Medulla oblongata (tissue), 1 donor: ENCODE data around the gene EIF1.
"Not testable (repeated sequence)": the region's sequence is repeated elsewhere in the genome, so short reads cannot be mapped to it uniquely, and the experiment has no call there.

Experiments used
- DNase-seq: peaks from one replicate; pipeline ENCODE4 v3.0.0-alpha.2; 2015; ENCODE audit errors: extremely low spot score

Gene EIF1

DNA sequence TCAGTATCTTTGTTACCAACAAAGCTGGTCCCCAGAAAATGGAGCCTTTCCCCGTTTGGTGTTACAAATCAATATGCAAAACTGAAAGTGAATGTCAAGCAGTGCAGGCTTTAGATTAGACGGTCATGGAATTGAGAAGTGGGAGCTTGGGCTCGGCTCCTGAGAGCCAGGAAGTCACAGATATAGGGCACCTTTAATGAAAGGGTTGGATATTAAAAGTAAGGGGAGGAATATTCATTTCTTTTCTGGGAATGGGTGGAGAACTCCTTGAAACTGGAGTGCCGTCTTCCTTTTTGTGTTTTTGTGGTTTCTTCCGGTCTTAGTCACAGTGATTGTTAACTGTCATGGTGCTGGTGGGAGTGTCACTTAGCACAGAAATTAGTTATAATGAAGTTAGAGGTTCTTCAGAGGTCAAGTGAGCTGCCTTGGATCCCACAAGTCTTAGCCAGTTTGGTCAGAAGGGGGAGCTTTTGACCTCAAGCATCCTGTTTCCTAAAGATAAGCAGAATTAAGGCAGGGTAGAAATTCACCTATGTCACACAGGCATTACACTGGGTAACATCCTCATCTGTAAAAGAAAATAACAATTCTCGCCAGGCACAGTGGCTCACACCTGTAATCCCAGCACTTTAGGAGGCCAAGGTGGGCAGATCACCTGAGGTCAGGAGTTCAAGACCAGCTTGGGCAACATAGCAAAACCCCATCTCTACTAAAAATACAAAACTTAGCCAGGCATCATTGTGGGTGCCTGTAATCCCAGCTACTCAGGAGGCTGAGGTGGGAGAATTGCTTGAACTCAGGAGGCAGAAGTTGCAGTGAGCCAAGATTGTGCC lies 9.6 kb upstream of the EIF1 start:
- DNase-seq: no peak

DNA sequence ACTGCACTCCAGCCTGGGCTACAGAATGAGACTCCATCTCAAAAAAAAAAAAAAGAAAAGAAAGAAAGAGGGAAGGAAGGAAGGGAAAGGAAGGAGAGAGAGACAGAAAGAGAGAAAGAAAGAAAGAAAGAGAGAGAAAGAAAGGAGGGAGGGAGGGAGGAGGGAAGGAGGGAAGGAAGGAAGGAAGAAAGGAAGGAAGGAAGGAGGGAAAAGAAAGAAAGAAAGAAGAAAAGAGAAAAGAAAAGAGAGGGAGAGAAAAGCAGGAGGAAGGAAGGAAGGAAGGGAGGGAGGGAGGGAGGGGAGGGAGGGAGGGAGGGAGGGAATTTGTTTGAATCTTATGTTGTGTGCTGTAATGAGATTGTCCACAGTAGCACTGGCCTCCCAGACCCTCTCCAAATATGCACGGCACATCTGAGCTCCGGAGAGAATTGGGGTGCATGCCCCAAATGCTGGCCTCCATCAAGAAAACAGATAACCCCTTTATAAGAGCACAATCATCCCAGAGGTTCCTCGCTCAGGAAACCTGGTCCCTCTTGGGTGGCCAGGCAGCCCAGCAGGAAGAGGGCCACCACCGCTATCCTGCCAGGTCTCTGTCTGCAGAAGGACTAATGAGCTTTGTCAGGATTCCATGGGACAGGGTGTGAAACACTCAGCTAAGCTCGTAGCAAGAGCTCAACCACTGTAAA lies 8.8 kb upstream of the EIF1 start:
- no peak for DNase-seq

GRCh38 chr17:41680426-41681040 lies 8.2 kb upstream of the EIF1 start:
- no peak for DNase-seq

DNA sequence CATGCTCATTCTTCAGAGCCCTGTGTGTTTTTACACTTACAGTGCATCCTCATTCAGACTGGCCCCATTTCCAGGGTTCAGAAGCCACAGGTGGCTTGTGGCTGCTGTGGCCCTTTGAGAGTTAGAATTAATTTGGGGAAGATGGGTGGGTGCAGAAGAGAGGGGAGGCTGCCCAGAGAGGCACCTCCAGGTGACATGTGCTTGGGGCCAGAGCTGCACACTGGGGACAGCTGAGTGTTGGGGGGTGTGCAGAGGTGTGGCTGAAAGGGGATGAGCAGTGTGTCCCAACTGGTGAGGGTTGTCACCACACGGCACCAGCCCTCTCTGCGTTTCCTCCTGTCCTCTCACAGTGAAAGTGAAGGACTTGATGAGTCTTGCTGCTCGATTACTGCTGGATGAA lies 6.9 kb upstream of the EIF1 start:
- no peak for DNase-seq

DNA sequence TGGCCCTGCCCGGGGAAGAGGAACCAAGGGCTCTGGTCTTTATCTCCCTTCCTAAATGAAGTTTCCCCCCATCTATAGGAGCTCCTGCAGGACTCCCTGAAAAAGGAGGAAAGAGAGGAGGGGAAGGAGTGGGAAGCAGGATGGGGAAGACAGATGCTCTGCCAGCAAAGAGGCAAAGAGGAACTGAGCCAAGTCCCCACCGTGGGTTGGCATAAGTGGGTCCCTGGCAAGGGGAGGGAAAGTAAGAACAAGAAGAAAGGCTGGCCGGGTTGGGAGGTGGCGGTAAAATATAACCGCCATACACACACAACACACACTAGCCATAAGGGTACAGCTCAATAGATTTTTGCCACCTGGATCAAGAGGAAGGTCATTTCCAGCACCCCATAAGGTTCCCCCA lies 6.1 kb upstream of the EIF1 start:
- DNase-seq: no peak

GRCh38 chr17:41683441-41684007 lies 5.2 kb upstream of the EIF1 start:
- DNase-seq: no peak

GRCh38 chr17:41684035-41684434 lies 4.7 kb upstream of the EIF1 start:
- no peak for DNase-seq

- DNase-seq: not testable (repeated sequence)
These were observed 2.9 kb upstream of the EIF1 start for GRCh38 chr17:41685753-41686152.

DNA sequence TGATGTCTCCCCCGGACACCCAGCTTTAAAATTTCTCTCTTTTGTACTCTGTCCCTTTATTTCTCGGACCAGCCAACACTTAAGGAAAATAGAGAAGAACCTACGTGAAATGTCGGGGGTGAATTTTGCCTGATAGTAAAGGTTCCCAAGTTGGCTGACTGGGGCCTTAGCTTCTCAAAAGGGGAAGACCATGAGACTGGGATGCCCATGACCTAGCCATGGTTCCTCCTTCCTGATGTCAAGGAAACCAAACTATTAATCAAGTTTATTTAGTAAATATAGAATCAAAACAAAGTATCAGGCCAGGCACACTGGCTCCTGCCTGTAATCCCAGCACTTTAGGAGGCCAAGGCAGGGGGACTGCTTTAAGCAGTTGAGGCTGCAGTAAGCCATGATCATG lies 2.4 kb upstream of the EIF1 start:
- no peak for DNase-seq

- DNase-seq: peak; percentile 58
These were observed 651 bp upstream of the EIF1 start for GRCh38 chr17:41687828-41688640.

- peak; percentile 70 for DNase-seq
These were observed 1.0 kb downstream of the EIF1 start for GRCh38 chr17:41689497-41690299.

DNA sequence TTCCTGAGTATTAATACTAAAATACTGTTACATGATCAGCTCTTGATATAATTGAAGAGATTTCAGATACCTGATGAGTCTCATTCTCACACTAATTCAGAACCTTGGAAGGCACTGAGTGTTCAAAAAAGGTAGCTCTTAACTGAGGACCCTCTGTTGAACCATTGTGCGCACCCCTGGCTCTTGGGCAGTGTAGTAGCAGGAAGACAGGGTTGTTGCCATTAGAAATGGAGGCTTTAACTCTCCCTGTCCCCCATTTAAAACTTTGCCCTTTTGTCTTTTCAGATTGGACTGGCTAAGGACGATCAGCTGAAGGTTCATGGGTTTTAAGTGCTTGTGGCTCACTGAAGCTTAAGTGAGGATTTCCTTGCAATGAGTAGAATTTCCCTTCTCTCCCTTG lies 1.8 kb downstream of the EIF1 start:
- no peak for DNase-seq

- no peak for DNase-seq
These were observed 2.5 kb downstream of the EIF1 start for GRCh38 chr17:41691031-41691777.

- DNase-seq: no peak
These were observed 4.2 kb downstream of the EIF1 start for GRCh38 chr17:41692722-41693521.

- no peak for DNase-seq
These were observed 6.5 kb downstream of the EIF1 start for GRCh38 chr17:41695134-41695661.

DNA sequence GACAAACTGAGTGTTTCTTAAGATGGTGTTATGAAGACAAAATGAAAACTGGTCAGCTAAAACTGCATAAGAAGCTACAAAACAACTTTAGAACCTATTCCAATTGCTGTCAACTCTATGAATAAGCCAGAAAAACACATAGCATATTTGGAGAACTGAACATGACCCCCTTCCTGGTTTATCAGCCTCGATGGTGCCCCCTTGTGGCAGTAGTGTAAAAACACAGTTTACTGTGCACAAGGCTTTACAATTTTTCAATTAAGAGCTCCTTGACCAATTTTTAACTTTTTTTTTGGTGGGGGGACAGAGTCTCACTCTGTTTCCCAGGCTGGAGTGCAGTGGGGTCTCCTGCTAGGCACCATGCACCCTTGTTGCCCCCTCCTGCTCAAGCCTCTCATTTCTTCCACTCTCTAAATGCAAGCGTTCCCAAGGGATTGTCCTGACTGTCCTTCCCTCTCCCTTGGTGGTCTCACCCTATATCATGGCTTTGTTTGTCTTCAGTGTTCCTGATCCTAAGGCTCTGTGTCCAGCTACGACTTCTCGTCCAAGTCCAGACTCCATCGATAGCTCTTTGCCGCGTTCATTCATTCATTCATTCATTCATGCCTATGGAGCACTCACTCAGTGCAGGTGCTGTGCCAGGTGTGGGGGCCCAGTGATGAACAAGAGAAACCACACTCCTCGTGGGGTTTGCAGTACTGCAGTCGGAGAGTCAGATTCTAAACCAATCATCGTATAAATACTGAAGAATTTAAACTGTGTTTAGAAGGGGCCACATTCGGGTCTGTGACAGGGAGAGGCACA lies 7.5 kb downstream of the EIF1 start:
- DNase-seq: peak; percentile 88

DNA sequence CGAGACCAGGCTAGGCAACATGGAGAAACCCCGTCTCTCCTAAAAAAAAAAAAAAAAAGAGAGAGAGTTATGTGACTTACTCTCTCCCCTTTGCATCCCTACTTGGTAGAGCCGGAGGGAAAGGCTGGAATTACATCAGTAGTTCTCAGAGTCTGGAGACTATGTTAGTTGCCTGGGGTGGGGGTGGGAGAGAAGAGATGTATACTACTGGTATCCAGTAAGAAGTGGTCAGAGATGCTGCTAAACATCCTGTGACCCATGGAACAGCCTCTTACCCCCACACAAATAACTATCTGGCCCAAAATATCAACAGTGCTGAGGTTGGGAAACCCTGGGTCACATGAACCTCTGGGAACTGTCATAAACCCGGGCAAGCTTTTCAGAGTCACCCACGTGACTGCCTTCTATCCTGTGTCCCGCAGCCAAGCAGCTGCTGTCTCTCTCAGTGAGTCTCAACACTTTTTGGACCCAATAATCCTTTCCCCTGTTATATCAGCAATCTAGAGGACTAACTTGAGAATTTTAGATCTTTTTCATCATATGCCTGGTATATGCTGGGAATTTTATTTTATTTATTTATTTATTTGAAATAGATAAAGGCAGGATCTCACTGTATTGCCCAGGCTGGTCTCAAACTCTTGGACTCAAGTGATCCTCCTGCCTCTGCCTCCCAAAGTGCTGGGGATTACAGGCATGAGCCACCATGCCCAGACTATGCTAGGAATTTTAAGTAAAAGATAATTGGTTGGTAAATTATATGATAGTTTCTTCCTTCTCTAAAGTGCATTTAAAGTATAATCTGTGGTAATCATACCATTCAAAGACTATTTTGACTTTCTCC lies 8.7 kb downstream of the EIF1 start:
- peak; percentile 93 for DNase-seq
